Measurements from ENCODE around the gene CGB8. TPM values are rescaled to one million over a fixed set of nuclear protein-coding genes. Genes with fewer than 3 reads are reported as not detected.

Gene CGB8
- polyA plus RNA-seq, 2 of the 4 experiments (the other 2 are of a cell fraction) = 0.63 to 2.7 TPM

GRCh38 chr19:49085868-49086232 lies 36.9 kb upstream of the CGB8 start (continued):
- TF ChIP-seq ESRRA (IDR thresholded peaks at IDR 0.05; ENCODE audit: borderline replicate concordance, low read length) = no peak
- 0 out of 2 replicates have a peak, but pooled peaks have one; percentile 25 for TF ChIP-seq EHF (CRISPR knock-in tag; IDR thresholded peaks at IDR 0.05)
- no peak for TF ChIP-seq MAZ (IDR thresholded peaks at IDR 0.05; ENCODE audit: borderline replicate concordance, low read depth, low read length)
- no peak for TF ChIP-seq RAD21 (conservative IDR thresholded peaks at IDR 0.05 in 1 of 2, IDR thresholded peaks at IDR 0.05 in 1 of 2)
- TF ChIP-seq JUN (IDR thresholded peaks at IDR 0.05) = no peak
- TF ChIP-seq CEBPB (IDR thresholded peaks at IDR 0.05) = no peak
- TF ChIP-seq RARB (CRISPR knock-in tag; IDR thresholded peaks at IDR 0.05) = no peak
- TF ChIP-seq TP53 (CRISPR knock-in tag; IDR thresholded peaks at IDR 0.05) = no peak
- TF ChIP-seq POLR2A (IDR thresholded peaks at IDR 0.05; ENCODE audit: low read length) = no peak

GRCh38 chr19:49085020-49085867 lies 36.3 kb upstream of the CGB8 start, which contains the start of gene SNRNP70:
TSS of gene SNRNP70 (plus strand) at chr19:49085451. CDS start at chr19:49086415, 964 bp downstream.
- ATAC-seq (peak; percentile 94 to 95), FAIRE-seq (peak; percentile 97), DNase-seq (ENCODE audit: low read depth in 1 of 2, low spot score in 1 of 2) (peak; percentile 100)
- WGBS (ENCODE audit: missing lambda C conversion rate) = 2% methylated on average over 58 of the region's 89 CpGs
- H3K9me3 ChIP-seq = no peaks in the 10 kb centered on the region
- peak within 1 kb of the TSS; percentile 88 to 91 for H3K27ac ChIP-seq
- peak within 1 kb of the TSS; percentile 96 for H3K4me2 ChIP-seq
- ChIA-PET POLR2A (no interaction called here), CTCF (interaction anchor here (0.7 to 3.9 kb wide), 5 partner anchors 10 to 123 kb away, joined by 3 to 58 read pairs (median 9); no protein-coding TSS in a partner anchor)
- peak within 1 kb of the TSS; percentile 73 for H3K4me3 ChIP-seq
- peaks cover 20% of the 10 kb centered on the region for H3K4me1 ChIP-seq
- TF ChIP-seq USF2 (IDR thresholded peaks at IDR 0.05) (no peak; the same call in 1 of the 2 replicates), MAX (IDR thresholded peaks at IDR 0.05) (peak; percentile 96), JUN (IDR thresholded peaks at IDR 0.05) (peak; percentile 95 to 98), PHF8 (IDR thresholded peaks at IDR 0.05; ENCODE audit: borderline replicate concordance, low read depth) (peak; percentile 99), HOXB5 (CRISPR knock-in tag; IDR thresholded peaks at IDR 0.05) (no peak), KDM5A (IDR thresholded peaks at IDR 0.05) (no peak), GATA3 (IDR thresholded peaks at IDR 0.05; ENCODE audit: borderline replicate concordance) (peak; percentile 44; the same call in 1 of the 2 replicates), NPAS2 (CRISPR knock-in tag; IDR thresholded peaks at IDR 0.05; ENCODE audit: borderline replicate concordance) (no peak), HMGXB4 (CRISPR knock-in tag; IDR thresholded peaks at IDR 0.05; ENCODE audit: borderline replicate concordance) (peak; percentile 95), HDAC2 (IDR thresholded peaks at IDR 0.05) (no peak), REST (IDR thresholded peaks at IDR 0.05) (peak; percentile 86), HOXA7 (CRISPR knock-in tag; IDR thresholded peaks at IDR 0.05) (peak; percentile 44; the same call in 1 of the 2 replicates), KDM1A (IDR thresholded peaks at IDR 0.05; ENCODE audit: low read depth) (no peak), CEBPB (IDR thresholded peaks at IDR 0.05) (peak in 1 of 2 experiments; percentile 25; a peak in 1 of 4 replicates), FOSL2 (IDR thresholded peaks at IDR 0.05) (no peak), FOSL2 (CRISPR knock-in tag; IDR thresholded peaks at IDR 0.05) (peak; percentile 36; the same call in 1 of the 2 replicates), SMC3 (IDR thresholded peaks at IDR 0.05) (no peak), POLR2AphosphoS2 (conservative IDR thresholded peaks at IDR 0.05; ENCODE audit: low read length) (no peak), E2F6 (IDR thresholded peaks at IDR 0.05; ENCODE audit: borderline replicate concordance, low read depth) (peak; percentile 77), BCL3 (IDR thresholded peaks at IDR 0.05) (peak; percentile 97), HES2 (IDR thresholded peaks at IDR 0.05) (no peak)

All from A549 (cell line).